ENCODE data around the gene ONECUT2. TPM values are rescaled to one million over a fixed set of nuclear protein-coding genes. Genes with fewer than 3 reads are reported as not detected.

ONECUT2 gene
- total and polyA plus RNA-seq, 9 of the 15 experiments (the other 6 are each of a cell fraction or from before 2014, with no cell fraction given), result 0.27 to 2.5 (median 0.83) TPM

GRCh38 chr18:57498682-57499256 is 63.6 kb downstream of the ONECUT2 start:
- BruUV-seq (replicated peaks), result no TSS peak
- H3K36me3 ChIP-seq (ENCODE audit: control insufficient read depth, insufficient read depth, low read length), result no peaks in the 10 kb centered on the region

More at GRCh38 chr18:57498682-57499256, 63.6 kb downstream of the ONECUT2 start:
- Histone ChIP-seq H3K4me1 (replicated peaks in 1 of 2; ENCODE audit: control insufficient read depth in 2 of 2, insufficient read depth in 2 of 2, low read length in 2 of 2) (no peaks in the 10 kb centered on the region), H3K27ac (ENCODE audit: extremely low read depth, low read depth, low read length) (no peak overlapping the region), H3K9me3 (replicated peaks; ENCODE audit: control insufficient read depth, insufficient read depth, low read depth, low read length) (no peaks in the 10 kb centered on the region), H3K4me2 (ENCODE audit: insufficient read depth, low read length) (no peak overlapping the region), H2AFZ (ENCODE audit: low read depth, low read length) (no peak overlapping the region), H3K4me3 (no peak overlapping the region), H4K20me1 (replicated peaks; ENCODE audit: control insufficient read depth, insufficient read depth, low read length) (no peaks in the 10 kb centered on the region), H3K27me3 (ENCODE audit: control insufficient read depth in 2 of 2, insufficient read depth in 2 of 2, low read length in 2 of 2) (peaks cover 0 to 7% of the 10 kb centered on the region in 2 experiments; a peak in 1 of 5 replicates), H3K79me2 (ENCODE audit: control insufficient read depth, insufficient read depth, low read length) (no peaks in the 10 kb centered on the region), H3K9ac (ENCODE audit: insufficient read depth in 1 of 2, low read depth in 2 of 2, low read length in 2 of 2) (no peak overlapping the region), H3K9me1 (ENCODE audit: control insufficient read depth, insufficient read depth, low read length) (no peaks in the 10 kb centered on the region)
- intact Hi-C loops (cut with micrococcal nuclease) (no loop called here), in situ Hi-C loops (cut with MboI) (no loop called here)
- DNase-seq (ENCODE audit: extremely low read depth in 1 of 4, low spot score in 3 of 4) (no peak), FAIRE-seq (no peak), ATAC-seq (no peak)
- ChIA-PET CTCF (ENCODE audit: low intra/inter-chr PET ratio) (interaction anchor here (0.7 kb wide), 1 partner anchor 715 kb away, joined by 3 read pairs; no protein-coding TSS in a partner anchor), POLR2A (no interaction called here)
- TF ChIP-seq DNMT1 (IDR thresholded peaks at IDR 0.05) (no peak), REST (IDR thresholded peaks at IDR 0.05; ENCODE audit: borderline replicate concordance) (0 out of 2 replicates have a peak, but pooled peaks have one; percentile 15), REST (CRISPR knock-in tag; IDR thresholded peaks at IDR 0.05; ENCODE audit: low read depth) (no peak)
- 2% methylated on average over 4 of the region's 5 CpGs for WGBS (ENCODE audit: insufficient coverage, low coverage, missing lambda C conversion rate)
